ENCODE measurements around the gene MYL12B. TPM values are rescaled to one million over a fixed set of nuclear protein-coding genes. Genes with fewer than 3 reads are reported as not detected.
A peak's percentile ranks its signal among the peaks of the same experiment; 100 is the strongest.

Gene MYL12B
- total RNA-seq, 2 experiments from 2014 or later = 230 to 260 TPM

DNA sequence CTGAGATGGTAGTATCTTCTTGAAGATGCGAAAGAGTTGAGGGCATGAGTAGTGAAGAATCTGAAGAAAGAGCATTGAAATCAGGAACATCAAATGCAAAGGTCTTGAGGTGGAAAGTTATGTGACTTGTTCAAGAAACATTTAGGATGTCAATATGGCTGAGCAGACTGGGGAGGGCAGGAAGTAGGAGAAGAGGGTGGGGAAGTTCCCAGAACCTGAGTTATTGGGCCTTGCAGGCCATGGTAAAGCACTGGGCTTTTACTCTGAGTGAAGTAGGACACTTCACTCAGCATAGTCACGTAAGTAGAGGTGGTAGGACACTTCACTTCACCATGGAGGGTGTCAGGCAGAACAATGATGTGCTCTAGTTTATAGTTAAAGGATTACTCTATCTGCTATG lies 26.1 kb upstream of the MYL12B start:
- no TSS peak for BruUV-seq (replicated peaks)
- no peak for DNase-seq (ENCODE audit: low spot score)
- intact Hi-C loops (cut with micrococcal nuclease; ENCODE audit: unreplicated experiment) = no loop called here

GRCh38 chr18:3236470-3236869 lies 25.5 kb upstream of the MYL12B start:
- CTCF ChIA-PET (ENCODE audit: unreplicated experiment) = no interaction called here
- intact Hi-C loops (cut with micrococcal nuclease; ENCODE audit: unreplicated experiment) = no loop called here
- no peak overlapping the region for H3K4me2 ChIP-seq (ENCODE audit: low read length)
- POLR2A ChIA-PET = interaction anchor here (0.9 to 1.0 kb wide), 2 partner anchors 9 kb away, joined by 3 to 4 read pairs; no protein-coding TSS in a partner anchor
- no TSS peak for BruUV-seq (replicated peaks)
- no peak for DNase-seq (ENCODE audit: low spot score)
- no peaks in the 10 kb centered on the region; the same call in 1 of the 2 replicates for H3K36me3 ChIP-seq (ENCODE audit: insufficient read depth, low read length)
- TF ChIP-seq EZH2phosphoT487 (IDR thresholded peaks at IDR 0.05; ENCODE audit: borderline replicate concordance, low read depth, low read length) = no peak
- TF ChIP-seq, protein P1, sequence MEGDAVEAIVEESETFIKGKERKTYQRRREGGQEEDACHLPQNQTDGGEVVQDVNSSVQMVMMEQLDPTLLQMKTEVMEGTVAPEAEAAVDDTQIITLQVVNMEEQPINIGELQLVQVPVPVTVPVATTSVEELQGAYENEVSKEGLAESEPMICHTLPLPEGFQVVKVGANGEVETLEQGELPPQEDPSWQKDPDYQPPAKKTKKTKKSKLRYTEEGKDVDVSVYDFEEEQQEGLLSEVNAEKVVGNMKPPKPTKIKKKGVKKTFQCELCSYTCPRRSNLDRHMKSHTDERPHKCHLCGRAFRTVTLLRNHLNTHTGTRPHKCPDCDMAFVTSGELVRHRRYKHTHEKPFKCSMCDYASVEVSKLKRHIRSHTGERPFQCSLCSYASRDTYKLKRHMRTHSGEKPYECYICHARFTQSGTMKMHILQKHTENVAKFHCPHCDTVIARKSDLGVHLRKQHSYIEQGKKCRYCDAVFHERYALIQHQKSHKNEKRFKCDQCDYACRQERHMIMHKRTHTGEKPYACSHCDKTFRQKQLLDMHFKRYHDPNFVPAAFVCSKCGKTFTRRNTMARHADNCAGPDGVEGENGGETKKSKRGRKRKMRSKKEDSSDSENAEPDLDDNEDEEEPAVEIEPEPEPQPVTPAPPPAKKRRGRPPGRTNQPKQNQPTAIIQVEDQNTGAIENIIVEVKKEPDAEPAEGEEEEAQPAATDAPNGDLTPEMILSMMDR (conservative IDR thresholded peaks at IDR 0.05; ENCODE audit: low read length) = no peak
- H2AFZ ChIP-seq (ENCODE audit: low read length) = no peak overlapping the region
- no peaks in the 10 kb centered on the region for H4K20me1 ChIP-seq (ENCODE audit: insufficient read depth, low read length)
- H3K9me3 ChIP-seq (ENCODE audit: low read length) = peaks cover 11% of the 10 kb centered on the region
- no peaks in the 10 kb centered on the region for H3K4me1 ChIP-seq (ENCODE audit: insufficient read depth, low read length, poor library complexity, severe bottlenecking)
- no peaks in the 10 kb centered on the region for H3K79me2 ChIP-seq (ENCODE audit: insufficient read depth, low read depth, low read length)
- no peaks in the 10 kb centered on the region for H3K9me2 ChIP-seq (ENCODE audit: insufficient read depth, low read length)
- H3K27ac ChIP-seq (ENCODE audit: low read depth, low read length, poor library complexity, severe bottlenecking) = no peak overlapping the region
- H3K4me3 ChIP-seq (ENCODE audit: low read depth, low read length, poor library complexity, severe bottlenecking) = no peak overlapping the region

More for the DNA sequence above, 26.1 kb upstream of the MYL12B start:
- H4K20me1 ChIP-seq (ENCODE audit: insufficient read depth, low read length) = no peaks in the 10 kb centered on the region
- H3K27ac ChIP-seq (ENCODE audit: low read depth, low read length, poor library complexity, severe bottlenecking) = no peak overlapping the region
- POLR2A ChIA-PET = interaction anchor here (1.0 kb wide), 1 partner anchor 8 kb away, joined by 3 read pairs; no protein-coding TSS in a partner anchor
- H3K36me3 ChIP-seq (ENCODE audit: insufficient read depth, low read length) = no peaks in the 10 kb centered on the region; the same call in 1 of the 2 replicates
- CTCF ChIA-PET (ENCODE audit: unreplicated experiment) = no interaction called here
- H3K79me2 ChIP-seq (ENCODE audit: insufficient read depth, low read depth, low read length) = no peaks in the 10 kb centered on the region
- H2AFZ ChIP-seq (ENCODE audit: low read length) = no peak overlapping the region
- H3K9me3 ChIP-seq (ENCODE audit: low read length) = peaks cover 5% of the 10 kb centered on the region; the same call in 1 of the 2 replicates
- TF ChIP-seq EZH2phosphoT487 (IDR thresholded peaks at IDR 0.05; ENCODE audit: borderline replicate concordance, low read depth, low read length) = no peak
- TF ChIP-seq, protein P1 (conservative IDR thresholded peaks at IDR 0.05; ENCODE audit: low read length) = no peak
- no peak overlapping the region for H3K4me3 ChIP-seq (ENCODE audit: low read depth, low read length, poor library complexity, severe bottlenecking)
- H3K9me2 ChIP-seq (ENCODE audit: insufficient read depth, low read length) = no peaks in the 10 kb centered on the region
- no peaks in the 10 kb centered on the region for H3K4me1 ChIP-seq (ENCODE audit: insufficient read depth, low read length, poor library complexity, severe bottlenecking)
- H3K4me2 ChIP-seq (ENCODE audit: low read length) = no peak overlapping the region

DNA sequence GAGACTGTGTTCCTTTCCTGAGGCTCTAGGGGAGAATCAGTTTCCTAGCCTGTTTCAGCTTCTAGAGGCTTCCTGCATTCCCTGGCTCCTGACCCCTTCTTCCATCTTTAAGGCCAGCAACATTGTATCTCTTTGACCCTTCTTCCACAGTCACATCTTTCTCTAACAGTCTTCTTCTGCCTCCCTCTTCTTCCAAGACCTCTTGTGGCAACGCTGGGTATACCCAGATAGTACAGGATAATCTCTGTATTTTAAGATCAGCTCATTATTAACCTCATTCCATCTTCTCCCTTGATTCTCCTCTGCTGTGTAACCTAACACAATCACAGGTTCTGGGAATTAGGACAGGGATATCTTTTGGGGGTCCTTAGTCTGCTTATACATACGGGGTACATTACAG lies 23.2 kb upstream of the MYL12B start:
- no peak overlapping the region for H2AFZ ChIP-seq (ENCODE audit: low read length)
- peaks cover 11% of the 10 kb centered on the region; the same call in 1 of the 2 replicates for H3K36me3 ChIP-seq (ENCODE audit: insufficient read depth, low read length)
- peaks cover under 1% of the 10 kb centered on the region for H3K4me1 ChIP-seq (ENCODE audit: insufficient read depth, low read length, poor library complexity, severe bottlenecking)
- POLR2A ChIA-PET = interaction anchor here (0.7 to 1.0 kb wide), 6 partner anchors 21 to 256 kb away, joined by 3 read pairs; no protein-coding TSS in a partner anchor
- intact Hi-C loops (cut with micrococcal nuclease; ENCODE audit: unreplicated experiment) = no loop called here
- TF ChIP-seq, protein P1 (conservative IDR thresholded peaks at IDR 0.05; ENCODE audit: low read length) = peak; percentile 48
- TF ChIP-seq EZH2phosphoT487 (IDR thresholded peaks at IDR 0.05; ENCODE audit: borderline replicate concordance, low read depth, low read length) = no peak
- H3K9me2 ChIP-seq (ENCODE audit: insufficient read depth, low read length) = no peaks in the 10 kb centered on the region
- peaks cover 13% of the 10 kb centered on the region for H3K9me3 ChIP-seq (ENCODE audit: low read length)
- H3K4me2 ChIP-seq (ENCODE audit: low read length) = no peak overlapping the region
- DNase-seq (ENCODE audit: low spot score) = no peak
- CTCF ChIA-PET (ENCODE audit: unreplicated experiment) = no interaction called here
- H3K4me3 ChIP-seq (ENCODE audit: low read depth, low read length, poor library complexity, severe bottlenecking) = no peak overlapping the region
- BruUV-seq (replicated peaks) = no TSS peak
- H3K27ac ChIP-seq (ENCODE audit: low read depth, low read length, poor library complexity, severe bottlenecking) = no peak overlapping the region
- no peaks in the 10 kb centered on the region for H4K20me1 ChIP-seq (ENCODE audit: insufficient read depth, low read length)
- no peaks in the 10 kb centered on the region for H3K79me2 ChIP-seq (ENCODE audit: insufficient read depth, low read depth, low read length)

Data from OCI-LY7 (cell line).